Endothelial cell of hepatic sinusoid (primary cell): ENCODE results near the gene R3HCC1L.

Experiments used
- in situ Hi-C: cut with HindIII; loops from 2 replicates; pipeline ENCODE4 v1.10.0; 2017; ENCODE audit warnings: low sequenced_read_pairs

The R3HCC1L gene

GRCh38 chr10:98256692-98257091 is 122.2 kb downstream of the R3HCC1L start:
- in situ Hi-C loops: no loop called here

- in situ Hi-C loops: no loop called here
These were observed 122.7 kb downstream of the R3HCC1L start for GRCh38 chr10:98257198-98257597.

GRCh38 chr10:98257961-98258360 is 123.5 kb downstream of the R3HCC1L start:
- in situ Hi-C loops: no loop called here

- in situ Hi-C loops: no loop called here
These were observed 124.4 kb downstream of the R3HCC1L start for GRCh38 chr10:98258683-98259454.

GRCh38 chr10:98259606-98260315 is 125.3 kb downstream of the R3HCC1L start:
- in situ Hi-C loops: no loop called here

GRCh38 chr10:98260350-98260749 is 125.9 kb downstream of the R3HCC1L start:
- in situ Hi-C loops: no loop called here

GRCh38 chr10:98260752-98261151 is 126.3 kb downstream of the R3HCC1L start:
- in situ Hi-C loops: no loop called here

GRCh38 chr10:98261436-98262277 is 127.2 kb downstream of the R3HCC1L start:
- in situ Hi-C loops: no loop called here

GRCh38 chr10:98262571-98262970 is 128.1 kb downstream of the R3HCC1L start:
- in situ Hi-C loops: no loop called here

GRCh38 chr10:98263088-98263487 is 128.6 kb downstream of the R3HCC1L start:
- in situ Hi-C loops: no loop called here

GRCh38 chr10:98264378-98265065 is 130.1 kb downstream of the R3HCC1L start:
- in situ Hi-C loops: no loop called here

GRCh38 chr10:98265403-98266378 is 131.2 kb downstream of the R3HCC1L start:
- in situ Hi-C loops: no loop called here

- in situ Hi-C loops: no loop called here
These were observed 132.2 kb downstream of the R3HCC1L start for GRCh38 chr10:98266647-98267046.

GRCh38 chr10:98267069-98267893 is 132.8 kb downstream of the R3HCC1L start:
- in situ Hi-C loops: no loop called here

GRCh38 chr10:98267894-98268693 is 133.6 kb downstream of the R3HCC1L start, which contains the start of gene LOXL4:
Gene LOXL4 (minus strand): TSS chr10:98268194. CDS start chr10:98263019, 5,175 bp downstream.
- in situ Hi-C loops: no loop called here

GRCh38 chr10:98268694-98269431 is 134.4 kb downstream of the R3HCC1L start:
- in situ Hi-C loops: no loop called here

GRCh38 chr10:98269435-98269912 is 135.0 kb downstream of the R3HCC1L start:
- in situ Hi-C loops: no loop called here
